ENCODE results near the gene OR13C4. TPM values are rescaled to one million over a fixed set of nuclear protein-coding genes. Genes with fewer than 3 reads are reported as not detected.

The OR13C4 gene
- total RNA-seq, 1 donor from 2014 or later: not detected

Other genes with a start within 250 kb of the OR13C4 start
- gene OR13F1, start 22.9 kb downstream of the OR13C4 start, total RNA-seq: not detected
- gene OR13C3, start 9.6 kb upstream of the OR13C4 start, total RNA-seq: 0.25 TPM
- not detected for gene OR13C8, start 42.0 kb upstream of the OR13C4 start, total RNA-seq
- gene OR13C5, start 72.2 kb upstream of the OR13C4 start, total RNA-seq: not detected
- 0.25 TPM for gene OR13C2, start 78.4 kb upstream of the OR13C4 start, total RNA-seq
- gene OR13C9, start 91.0 kb upstream of the OR13C4 start, total RNA-seq: not detected
- gene OR13D1, start 167.3 kb upstream of the OR13C4 start, total RNA-seq: not detected
- 49.7 TPM for gene NIPSNAP3A, start 220.5 kb upstream of the OR13C4 start, total RNA-seq
- 11.6 TPM for gene NIPSNAP3B, start 236.9 kb upstream of the OR13C4 start, total RNA-seq